ENCODE results near the gene SLC2A11.

SLC2A11 gene

GRCh38 chr22:23901600-23901999 is 43.9 kb downstream of the SLC2A11 start:
- H3K4me2 ChIP-seq (ENCODE audit: low read depth, low read length, poor library complexity, severe bottlenecking) = no peak overlapping the region
- TF ChIP-seq CTCF (IDR thresholded peaks at IDR 0.05; ENCODE audit: insufficient read depth, low read length, poor library complexity, severe bottlenecking) (no peak), EZH2phosphoT487 (conservative IDR thresholded peaks at IDR 0.05; ENCODE audit: low read length) (no peak)
- H3K79me2 ChIP-seq (ENCODE audit: insufficient read depth, low read length) = no peaks in the 10 kb centered on the region
- H3K4me3 ChIP-seq (ENCODE audit: insufficient read depth, low read length, poor library complexity, severe bottlenecking) = no peak overlapping the region
- H2AFZ ChIP-seq (ENCODE audit: low read depth, low read length, severe bottlenecking) = no peak overlapping the region
- no peaks in the 10 kb centered on the region for H4K20me1 ChIP-seq (ENCODE audit: low read depth, low read length)
- H3K36me3 ChIP-seq (ENCODE audit: low read length) = no peaks in the 10 kb centered on the region
- H3K9ac ChIP-seq (ENCODE audit: low read length) = no peak overlapping the region
- H3K27ac ChIP-seq (ENCODE audit: low read depth, low read length) = no peak overlapping the region
- H3K27me3 ChIP-seq (ENCODE audit: low read length) = no peaks in the 10 kb centered on the region
- no peaks in the 10 kb centered on the region for H3K9me2 ChIP-seq (replicated peaks; ENCODE audit: insufficient read depth, low read length)
- H3F3A ChIP-seq (ENCODE audit: insufficient read depth) = peaks cover 23% of the 10 kb centered on the region; the same call in 1 of the 2 replicates
- H3K9me3 ChIP-seq (ENCODE audit: insufficient read depth, low read length) = peaks cover 5% of the 10 kb centered on the region; the same call in 1 of the 2 replicates

- H3K27ac ChIP-seq (ENCODE audit: low read depth, low read length) = no peak overlapping the region
- no peak overlapping the region for H3K9ac ChIP-seq (ENCODE audit: low read length)
- peaks cover 5% of the 10 kb centered on the region; the same call in 1 of the 2 replicates for H3K9me3 ChIP-seq (ENCODE audit: insufficient read depth, low read length)
Observed at GRCh38 chr22:23903328-23903971, 45.8 kb downstream of the SLC2A11 start.

GRCh38 chr22:23904573-23905254 is 47.0 kb downstream of the SLC2A11 start:
- TF ChIP-seq EZH2phosphoT487 (conservative IDR thresholded peaks at IDR 0.05; ENCODE audit: low read length) = no peak
- TF ChIP-seq CTCF (IDR thresholded peaks at IDR 0.05; ENCODE audit: insufficient read depth, low read length, poor library complexity, severe bottlenecking) = no peak
- Histone ChIP-seq H3K9me2 (replicated peaks; ENCODE audit: insufficient read depth, low read length) (no peaks in the 10 kb centered on the region), H3F3A (ENCODE audit: insufficient read depth) (peaks cover 8% of the 10 kb centered on the region; the same call in 1 of the 2 replicates), H3K79me2 (ENCODE audit: insufficient read depth, low read length) (no peaks in the 10 kb centered on the region), H3K27ac (ENCODE audit: low read depth, low read length) (no peak overlapping the region), H3K36me3 (ENCODE audit: low read length) (no peaks in the 10 kb centered on the region), H4K20me1 (ENCODE audit: low read depth, low read length) (no peaks in the 10 kb centered on the region), H3K9ac (ENCODE audit: low read length) (no peak overlapping the region), H3K4me3 (ENCODE audit: insufficient read depth, low read length, poor library complexity, severe bottlenecking) (no peak overlapping the region), H3K9me3 (ENCODE audit: insufficient read depth, low read length) (peaks cover 5% of the 10 kb centered on the region; the same call in 1 of the 2 replicates), H3K4me2 (ENCODE audit: low read depth, low read length, poor library complexity, severe bottlenecking) (no peak overlapping the region), H3K27me3 (ENCODE audit: low read length) (no peaks in the 10 kb centered on the region), H2AFZ (ENCODE audit: low read depth, low read length, severe bottlenecking) (no peak overlapping the region)

More at GRCh38 chr22:23903328-23903971, 45.8 kb downstream of the SLC2A11 start:
- Histone ChIP-seq H3K79me2 (ENCODE audit: insufficient read depth, low read length) (no peaks in the 10 kb centered on the region), H2AFZ (ENCODE audit: low read depth, low read length, severe bottlenecking) (no peak overlapping the region), H3K4me3 (ENCODE audit: insufficient read depth, low read length, poor library complexity, severe bottlenecking) (no peak overlapping the region), H3K9me2 (replicated peaks; ENCODE audit: insufficient read depth, low read length) (no peaks in the 10 kb centered on the region), H3K27me3 (ENCODE audit: low read length) (no peaks in the 10 kb centered on the region), H3K4me2 (ENCODE audit: low read depth, low read length, poor library complexity, severe bottlenecking) (no peak overlapping the region), H3F3A (ENCODE audit: insufficient read depth) (peaks cover 21% of the 10 kb centered on the region; the same call in 1 of the 2 replicates), H4K20me1 (ENCODE audit: low read depth, low read length) (no peaks in the 10 kb centered on the region), H3K36me3 (ENCODE audit: low read length) (no peaks in the 10 kb centered on the region)
- TF ChIP-seq EZH2phosphoT487 (conservative IDR thresholded peaks at IDR 0.05; ENCODE audit: low read length) (no peak), CTCF (IDR thresholded peaks at IDR 0.05; ENCODE audit: insufficient read depth, low read length, poor library complexity, severe bottlenecking) (no peak)

Data from SU-DHL-6 (cell line).